Thymus (tissue), 11 donors: ENCODE measurements around the gene PKNOX2. TPM values are rescaled to one million over a fixed set of nuclear protein-coding genes. Genes with fewer than 3 reads are reported as not detected.

Experiments
- DNase-seq, 9 donors: peaks; one replicate each; pipeline ENCODE4 v3.0.0-alpha.2; 2013; ENCODE audit warnings: low spot score in 9 of 9, low read depth in 6 of 9, missing footprints in 1 of 9
- H3K27ac ChIP-seq, 2 donors: one replicate each; pipeline ENCODE4 v1.5.1; 2013; ENCODE audit warnings: control low read depth in 1 of 2, low read depth in 1 of 2, low read length in 1 of 2, mild to moderate bottlenecking in 1 of 2, moderate library complexity in 1 of 2
- H3K27me3 ChIP-seq, 2 donors: one replicate each; pipeline ENCODE4 v1.5.1; 2013; ENCODE audit warnings: low read length in 1 of 2; ENCODE audit not compliant: control insufficient read depth in 2 of 2, insufficient read depth in 1 of 2
- H3K36me3 ChIP-seq, 2 donors: one replicate each; pipeline ENCODE4 v1.5.1; 2013; ENCODE audit warnings: low read length in 1 of 2, mild to moderate bottlenecking in 1 of 2, moderate library complexity in 1 of 2; ENCODE audit not compliant: control insufficient read depth in 2 of 2, insufficient read depth in 2 of 2
- H3K4me1 ChIP-seq, 2 donors: one replicate each; pipeline ENCODE4 v1.5.1; 2013; ENCODE audit warnings: low read length in 2 of 2; ENCODE audit not compliant: control insufficient read depth in 2 of 2, insufficient read depth in 2 of 2
- H3K4me3 ChIP-seq, 2 donors: one replicate each; pipeline ENCODE4 v1.5.1; 2013; ENCODE audit warnings: low read length in 2 of 2, control low read depth in 1 of 2, mild to moderate bottlenecking in 1 of 2
- H3K9me3 ChIP-seq, 2 donors: one replicate each; pipeline ENCODE4 v1.5.1; 2013; ENCODE audit warnings: low read length in 1 of 2, mild to moderate bottlenecking in 1 of 2; ENCODE audit not compliant: control insufficient read depth in 2 of 2, insufficient read depth in 1 of 2
- WGBS: extraction: QIAGEN DNeasy Blood & Tissue Kit; methylation state at CpG from one replicate; pipeline ENCODE4 v1.1.7; 2013; 5-methylcytosine and 5-hydroxymethylcytosine counted together
- polyA plus RNA-seq: library from polyadenylated mRNA; stranded (reverse); fragments of 200-250 nt; gene quantifications from one replicate; pipeline ENCODE4 v1.2.3, GENCODE V29; 2013
- total RNA-seq: library from RNA; stranded (reverse); fragments of 120-200 nt; gene quantifications from one replicate; pipeline ENCODE4 v1.2.4, GENCODE V29; 2013
- donor health status: healthy.

Gene PKNOX2
- total and polyA plus RNA-seq, 2 donors = 1.3 to 2.2 TPM

DNA sequence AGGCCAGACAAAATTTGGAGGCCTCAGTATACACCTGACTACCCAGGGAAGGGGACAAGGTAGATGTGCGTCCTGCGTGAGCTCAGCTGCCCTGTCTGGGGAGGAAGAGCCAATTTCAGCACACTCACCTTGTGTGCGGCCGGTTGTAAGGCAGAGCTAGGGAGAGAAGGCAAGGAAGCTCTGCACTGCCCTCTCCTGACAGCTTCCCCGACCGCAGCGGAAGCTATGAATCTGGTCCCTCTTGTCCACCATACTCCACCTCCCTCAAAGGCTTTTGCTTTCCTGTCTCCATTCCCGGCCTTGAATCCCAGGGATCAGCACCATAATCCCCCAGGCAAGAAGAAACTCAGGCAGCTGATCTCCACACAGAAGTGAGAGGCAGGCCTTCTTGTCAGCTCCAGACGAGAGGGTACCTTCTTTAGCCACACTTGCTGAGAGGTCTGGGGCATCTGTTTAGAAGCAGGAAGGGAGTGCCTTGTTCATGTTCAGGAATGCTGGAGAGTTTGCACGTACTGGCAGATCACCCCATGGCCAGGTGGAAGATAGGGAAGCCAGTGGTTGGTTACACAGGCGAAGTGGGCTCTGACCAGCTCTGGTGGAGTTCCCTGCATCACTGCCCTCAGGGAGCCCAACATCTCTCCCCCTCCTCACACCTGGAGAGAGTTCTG, 269.0 kb downstream of the PKNOX2 start:
- Histone ChIP-seq H3K27me3 (peaks cover 0 to 4% of the 10 kb centered on the region in 2 donors), H3K9me3 (no peaks in the 10 kb centered on the region), H3K36me3 (no peaks in the 10 kb centered on the region), H3K27ac (no peak overlapping the region), H3K4me1 (no peaks in the 10 kb centered on the region), H3K4me3 (no peak overlapping the region)
- DNase-seq = peak in 1 of 9 donors; percentile 18
- 27% methylated on average over 11 of the region's 11 CpGs for WGBS

GRCh38 chr11:125435461-125436238, 271.1 kb downstream of the PKNOX2 start:
- WGBS = 83% methylated on average over 9 of the region's 9 CpGs
- no peaks in the 10 kb centered on the region for H3K36me3 ChIP-seq
- no peak overlapping the region for H3K4me3 ChIP-seq
- peaks cover 0 to 5% of the 10 kb centered on the region in 2 donors for H3K27me3 ChIP-seq
- no peaks in the 10 kb centered on the region for H3K9me3 ChIP-seq
- no peak for DNase-seq
- H3K27ac ChIP-seq = no peak overlapping the region
- H3K4me1 ChIP-seq = no peaks in the 10 kb centered on the region

- Histone ChIP-seq H3K4me3 (no peak overlapping the region), H3K27me3 (peaks cover 0 to 30% of the 10 kb centered on the region in 2 donors), H3K9me3 (no peaks in the 10 kb centered on the region), H3K27ac (no peak overlapping the region), H3K4me1 (no peaks in the 10 kb centered on the region), H3K36me3 (no peaks in the 10 kb centered on the region)
- 64% methylated on average over 11 of the region's 11 CpGs for WGBS
- no peak for DNase-seq
Observed at GRCh38 chr11:125441648-125442410, 277.3 kb downstream of the PKNOX2 start.

GRCh38 chr11:125442946-125443345, 278.4 kb downstream of the PKNOX2 start:
- Histone ChIP-seq H3K36me3 (no peaks in the 10 kb centered on the region), H3K4me3 (no peak overlapping the region), H3K4me1 (no peaks in the 10 kb centered on the region), H3K9me3 (no peaks in the 10 kb centered on the region), H3K27me3 (peaks cover 0 to 30% of the 10 kb centered on the region in 2 donors), H3K27ac (no peak overlapping the region)
- WGBS = 96% methylated on average over 6 of the region's 6 CpGs
- DNase-seq = no peak

GRCh38 chr11:125443767-125444311, 279.3 kb downstream of the PKNOX2 start:
- H3K4me3 ChIP-seq = no peak overlapping the region
- WGBS = 50% methylated on average over 10 of the region's 10 CpGs
- no peaks in the 10 kb centered on the region for H3K9me3 ChIP-seq
- H3K27ac ChIP-seq = no peak overlapping the region
- H3K27me3 ChIP-seq = peaks cover 0 to 30% of the 10 kb centered on the region in 2 donors
- no peaks in the 10 kb centered on the region for H3K4me1 ChIP-seq
- no peaks in the 10 kb centered on the region for H3K36me3 ChIP-seq
- DNase-seq = no peak

DNA sequence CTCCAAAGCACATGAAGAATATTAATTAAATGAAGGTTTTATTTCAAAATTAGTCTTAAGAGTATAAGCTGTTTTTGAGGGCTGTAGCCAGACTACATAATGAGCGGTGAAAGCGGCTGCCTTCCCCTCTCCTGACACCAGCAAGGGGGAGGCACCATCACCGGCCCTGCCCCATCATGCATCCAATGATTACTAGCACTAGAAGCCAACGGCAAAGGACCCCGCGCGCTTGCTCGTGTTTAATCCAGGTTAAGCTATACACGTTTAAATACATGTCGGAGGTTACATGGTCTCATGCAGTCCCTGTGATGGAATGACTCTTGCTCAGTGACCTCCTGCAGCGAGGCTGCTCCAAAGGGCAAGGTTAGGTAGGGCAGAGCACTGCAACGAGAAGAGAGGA, 281.2 kb downstream of the PKNOX2 start:
- WGBS = 96% methylated on average over 12 of the region's 12 CpGs

DNA sequence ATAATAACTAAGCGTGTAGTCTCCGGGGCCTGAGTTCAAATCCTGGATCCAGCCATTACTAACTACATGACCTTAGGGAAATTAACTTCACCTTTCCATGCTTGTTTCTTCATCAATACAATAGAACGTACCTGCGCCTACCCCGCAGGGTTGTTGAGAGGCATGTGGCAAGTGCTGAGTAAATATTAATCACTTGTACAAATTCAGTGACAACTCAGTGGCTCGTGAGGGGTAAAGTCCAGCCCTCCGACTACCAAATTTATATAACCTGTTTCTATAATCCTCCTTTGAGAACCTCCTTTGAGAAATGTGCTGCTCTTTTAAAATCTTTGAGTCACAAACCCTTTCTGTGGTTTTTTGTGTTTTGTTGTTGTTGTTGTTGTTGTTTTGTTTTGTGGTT, 281.7 kb downstream of the PKNOX2 start:
- no peak overlapping the region for H3K27ac ChIP-seq
- H3K9me3 ChIP-seq = no peaks in the 10 kb centered on the region
- H3K27me3 ChIP-seq = peaks cover 0 to 23% of the 10 kb centered on the region in 2 donors
- no peaks in the 10 kb centered on the region for H3K36me3 ChIP-seq
- DNase-seq = no peak
- no peaks in the 10 kb centered on the region for H3K4me1 ChIP-seq
- H3K4me3 ChIP-seq = no peak overlapping the region
- WGBS = 95% methylated on average over 7 of the region's 7 CpGs

More for the DNA sequence above, 281.2 kb downstream of the PKNOX2 start:
- no peak overlapping the region for H3K27ac ChIP-seq
- H3K27me3 ChIP-seq = peaks cover 0 to 28% of the 10 kb centered on the region in 2 donors
- H3K9me3 ChIP-seq = no peaks in the 10 kb centered on the region
- H3K4me3 ChIP-seq = no peak overlapping the region
- no peak for DNase-seq
- H3K4me1 ChIP-seq = no peaks in the 10 kb centered on the region
- H3K36me3 ChIP-seq = no peaks in the 10 kb centered on the region

DNA sequence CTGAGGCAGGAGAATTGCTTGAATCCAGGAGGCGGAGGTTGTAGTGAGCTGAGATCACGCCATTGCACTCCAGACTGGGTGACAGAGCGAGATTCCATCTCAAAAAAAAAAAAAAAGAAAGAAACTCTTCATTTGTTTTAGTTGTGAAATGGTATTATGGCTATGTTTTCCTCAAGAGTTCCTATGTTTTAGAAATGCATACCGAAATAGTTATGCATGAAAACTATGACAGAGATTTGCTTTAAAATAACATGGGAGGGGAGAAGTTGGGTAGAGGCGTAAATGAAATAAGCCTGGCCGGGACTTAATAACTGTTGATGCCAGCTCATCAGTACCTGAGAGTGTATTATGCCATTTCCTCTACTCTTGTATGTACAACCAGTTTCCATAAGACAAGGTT, 283.2 kb downstream of the PKNOX2 start:
- no peaks in the 10 kb centered on the region for H3K9me3 ChIP-seq
- H3K4me3 ChIP-seq = no peak overlapping the region
- peaks cover 0 to 5% of the 10 kb centered on the region in 2 donors for H3K4me1 ChIP-seq
- H3K27me3 ChIP-seq = peaks cover 0 to 13% of the 10 kb centered on the region in 2 donors
- DNase-seq = no peak
- no peak overlapping the region for H3K27ac ChIP-seq
- no peaks in the 10 kb centered on the region for H3K36me3 ChIP-seq
- 93% methylated on average over 6 of the region's 6 CpGs for WGBS
